HG03439 (cell line): ENCODE data around the gene MACROD2.
A peak's percentile ranks its signal among the peaks of the same experiment; 100 is the strongest.
"Not testable (repeated sequence)": the region's sequence is repeated elsewhere in the genome, so short reads cannot be mapped to it uniquely, and the experiment has no call there.

ENCODE experiments used
- ATAC-seq: cut with Tn5 transposase; IDR thresholded peaks from one replicate; pipeline ENCODE4 v1.9.1; 2021; ENCODE audit warnings: mild to moderate bottlenecking, moderate library complexity; ENCODE audit not compliant: unreplicated experiment

The MACROD2 gene

GRCh38 chr20:15362849-15363248 is 1367.5 kb downstream of the MACROD2 start:
- no peak for ATAC-seq

GRCh38 chr20:15364781-15365180 is 1369.5 kb downstream of the MACROD2 start:
- ATAC-seq: no peak

GRCh38 chr20:15370370-15370769 is 1375.1 kb downstream of the MACROD2 start:
- no peak for ATAC-seq

- ATAC-seq: no peak
These were observed 1379.4 kb downstream of the MACROD2 start for GRCh38 chr20:15374682-15375081.

- ATAC-seq: no peak
These were observed 1380.5 kb downstream of the MACROD2 start for GRCh38 chr20:15375836-15376235.

GRCh38 chr20:15377603-15378002 is 1382.3 kb downstream of the MACROD2 start:
- ATAC-seq: not testable (repeated sequence)

- ATAC-seq: no peak
These were observed 1382.8 kb downstream of the MACROD2 start for GRCh38 chr20:15378151-15378550.

GRCh38 chr20:15379681-15380296 is 1384.5 kb downstream of the MACROD2 start:
- no peak for ATAC-seq

GRCh38 chr20:15380770-15381169 is 1385.5 kb downstream of the MACROD2 start:
- peak; percentile 56 for ATAC-seq

GRCh38 chr20:15387228-15387627 is 1391.9 kb downstream of the MACROD2 start:
- no peak for ATAC-seq

- ATAC-seq: no peak
These were observed 1400.1 kb downstream of the MACROD2 start for GRCh38 chr20:15395457-15395856.

- no peak for ATAC-seq
These were observed 1400.7 kb downstream of the MACROD2 start for GRCh38 chr20:15396026-15396425.

GRCh38 chr20:15396900-15397299 is 1401.6 kb downstream of the MACROD2 start:
- no peak for ATAC-seq

GRCh38 chr20:15399781-15400180 is 1404.5 kb downstream of the MACROD2 start:
- no peak for ATAC-seq

- ATAC-seq: no peak
These were observed 1410.8 kb downstream of the MACROD2 start for GRCh38 chr20:15406072-15406471.

- ATAC-seq: no peak
These were observed 1416.5 kb downstream of the MACROD2 start for GRCh38 chr20:15411781-15412180.

GRCh38 chr20:15415908-15416307 is 1420.6 kb downstream of the MACROD2 start:
- no peak for ATAC-seq

- ATAC-seq: no peak
These were observed 1424.5 kb downstream of the MACROD2 start for GRCh38 chr20:15419856-15420255.

- no peak for ATAC-seq
These were observed 1427.7 kb downstream of the MACROD2 start for GRCh38 chr20:15422966-15423365.

GRCh38 chr20:15439551-15439950 is 1444.2 kb downstream of the MACROD2 start:
- ATAC-seq: no peak

GRCh38 chr20:15440049-15440820 is 1444.9 kb downstream of the MACROD2 start:
- no peak for ATAC-seq

- no peak for ATAC-seq
These were observed 1449.9 kb downstream of the MACROD2 start for GRCh38 chr20:15445056-15445840.
